Activated CD8-positive, alpha-beta T cell treated with anti-CD3 and anti-CD28 coated beads, Interleukin-2, amount 10 ng/mL, durations not matched to agents 7 days and 5 days (primary cell): ENCODE measurements around the gene KIAA1549. TPM values are rescaled to one million over a fixed set of nuclear protein-coding genes. Genes with fewer than 3 reads are reported as not detected.

Experiments
- ATAC-seq: fragments of 150-1000 bp; cut with Tn5 transposase; one replicate; pipeline ENCODE4 v1.10.0; 2021; ENCODE audit warnings: moderate library complexity
- CTCF ChIA-PET: fragments of 350-600 bp; sonication (Branson Sonifier 250); formaldehyde crosslinking; loops from one replicate; lab custom pipeline; 2021; ENCODE audit warnings: antibody characterized with exemption; lab: Charles Lee
- POLR2A ChIA-PET: fragments of 350-600 bp; sonication (Branson Sonifier 250); formaldehyde crosslinking; loops from one replicate; lab custom pipeline; 2021; ENCODE audit warnings: antibody characterized with exemption; lab: Charles Lee
- DNase-seq: peaks from one replicate; pipeline ENCODE4 v3.0.0-alpha.2; 2020
- H3K27ac Mint-ChIP-seq: one replicate; pipeline ENCODE4 v1.8.0; 2021; ENCODE audit warnings: mild to moderate bottlenecking, mixed read lengths
- H3K27me3 Mint-ChIP-seq: one replicate; pipeline ENCODE4 v1.8.0; 2021; ENCODE audit warnings: low read depth, mixed read lengths
- H3K36me3 Mint-ChIP-seq: one replicate; pipeline ENCODE4 v1.8.0; 2021; ENCODE audit warnings: low read depth, mixed read lengths
- H3K4me1 Mint-ChIP-seq: one replicate; pipeline ENCODE4 v1.8.0; 2021; ENCODE audit warnings: low read depth, mixed read lengths
- H3K4me3 Mint-ChIP-seq: one replicate; pipeline ENCODE4 v1.8.0; 2021; ENCODE audit warnings: mild to moderate bottlenecking, mixed read lengths
- H3K9me3 Mint-ChIP-seq: one replicate; pipeline ENCODE4 v1.8.0; 2022; ENCODE audit warnings: mixed read lengths; ENCODE audit not compliant: insufficient read depth
- total RNA-seq, 2 experiments: library from RNA; stranded (reverse); gene quantifications; one replicate each; pipeline ENCODE4 v1.2.3, GENCODE V29; 2021

KIAA1549 gene
- total RNA-seq, 2 experiments from 2014 or later: 1.2 to 1.5 TPM

GRCh38 chr7:138974103-138974502, 7.1 kb downstream of the KIAA1549 start:
- Mint-ChIP-seq H3K27me3 (peaks cover 24% of the 10 kb centered on the region), H3K9me3 (no peaks in the 10 kb centered on the region), H3K36me3 (no peaks in the 10 kb centered on the region), H3K27ac (no peak overlapping the region), H3K4me3 (no peak overlapping the region), H3K4me1 (no peaks in the 10 kb centered on the region)
- ATAC-seq: no peak
- ChIA-PET POLR2A (interaction anchor here (1.0 kb wide), 1 partner anchor 11 kb away, joined by 3 read pairs; no protein-coding TSS in a partner anchor), CTCF (interaction anchor here (3.3 kb wide), 1 partner anchor 88 kb away, joined by 13 read pairs; no protein-coding TSS in a partner anchor)
- no peak for DNase-seq

- ChIA-PET CTCF (no interaction called here), POLR2A (interaction anchor here (0.6 kb wide), 1 partner anchor 11 kb away, joined by 3 read pairs; no protein-coding TSS in a partner anchor)
- H3K9me3 Mint-ChIP-seq: no peaks in the 10 kb centered on the region
- peak overlapping the region; percentile 28 for H3K27ac Mint-ChIP-seq
- H3K4me1 Mint-ChIP-seq: no peaks in the 10 kb centered on the region
- H3K4me3 Mint-ChIP-seq: no peak overlapping the region
- DNase-seq (no peak), ATAC-seq (no peak)
- no peaks in the 10 kb centered on the region for H3K36me3 Mint-ChIP-seq
- H3K27me3 Mint-ChIP-seq: peaks cover 14% of the 10 kb centered on the region
These were observed 10.2 kb downstream of the KIAA1549 start for GRCh38 chr7:138970952-138971351.

- no peaks in the 10 kb centered on the region for H3K9me3 Mint-ChIP-seq
- H3K27ac Mint-ChIP-seq: peak overlapping the region; percentile 28
- ChIA-PET POLR2A (interaction anchor here (0.6 kb wide), 1 partner anchor 11 kb away, joined by 3 read pairs; no protein-coding TSS in a partner anchor), CTCF (no interaction called here)
- H3K4me1 Mint-ChIP-seq: no peaks in the 10 kb centered on the region
- H3K27me3 Mint-ChIP-seq: peaks cover 14% of the 10 kb centered on the region
- no peaks in the 10 kb centered on the region for H3K36me3 Mint-ChIP-seq
- no peak for ATAC-seq
- no peak for DNase-seq
- H3K4me3 Mint-ChIP-seq: no peak overlapping the region
These were observed 10.7 kb downstream of the KIAA1549 start for GRCh38 chr7:138970446-138970845.

- Mint-ChIP-seq H3K4me3 (no peak overlapping the region), H3K27me3 (peaks cover 12% of the 10 kb centered on the region), H3K9me3 (no peaks in the 10 kb centered on the region), H3K4me1 (peaks cover 9% of the 10 kb centered on the region), H3K27ac (no peak overlapping the region), H3K36me3 (no peaks in the 10 kb centered on the region)
- POLR2A ChIA-PET: no interaction called here
- ATAC-seq (no peak), DNase-seq (no peak)
- CTCF ChIA-PET: no interaction called here
These were observed 14.0 kb downstream of the KIAA1549 start for GRCh38 chr7:138967159-138967558.

GRCh38 chr7:138964624-138965436, 16.4 kb downstream of the KIAA1549 start:
- ATAC-seq: no peak
- CTCF ChIA-PET: no interaction called here
- Mint-ChIP-seq H3K36me3 (no peaks in the 10 kb centered on the region), H3K9me3 (no peaks in the 10 kb centered on the region), H3K4me3 (no peak overlapping the region), H3K4me1 (peaks cover 9% of the 10 kb centered on the region), H3K27me3 (peaks cover 13% of the 10 kb centered on the region), H3K27ac (no peak overlapping the region)
- DNase-seq: no peak
- POLR2A ChIA-PET: no interaction called here

GRCh38 chr7:138963675-138964074, 17.5 kb downstream of the KIAA1549 start:
- Mint-ChIP-seq H3K27ac (no peak overlapping the region), H3K27me3 (peaks cover 13% of the 10 kb centered on the region), H3K9me3 (no peaks in the 10 kb centered on the region), H3K4me1 (peaks cover 9% of the 10 kb centered on the region), H3K4me3 (no peak overlapping the region), H3K36me3 (no peaks in the 10 kb centered on the region)
- ATAC-seq (no peak), DNase-seq (no peak)
- CTCF ChIA-PET: no interaction called here
- POLR2A ChIA-PET: no interaction called here

- peaks cover 9% of the 10 kb centered on the region for H3K4me1 Mint-ChIP-seq
- ChIA-PET POLR2A (no interaction called here), CTCF (interaction anchor here (0.7 kb wide), 1 partner anchor 54 kb away, joined by 3 read pairs; no protein-coding TSS in a partner anchor)
- ATAC-seq: no peak
- no peaks in the 10 kb centered on the region for H3K9me3 Mint-ChIP-seq
- peaks cover 13% of the 10 kb centered on the region for H3K27me3 Mint-ChIP-seq
- no peak overlapping the region for H3K27ac Mint-ChIP-seq
- H3K36me3 Mint-ChIP-seq: no peaks in the 10 kb centered on the region
- no peak for DNase-seq
- H3K4me3 Mint-ChIP-seq: no peak overlapping the region
These were observed 18.5 kb downstream of the KIAA1549 start for GRCh38 chr7:138962561-138963270.

GRCh38 chr7:138961159-138961558, 20.0 kb downstream of the KIAA1549 start:
- ChIA-PET POLR2A (no interaction called here), CTCF (no interaction called here)
- Mint-ChIP-seq H3K36me3 (no peaks in the 10 kb centered on the region), H3K4me1 (peaks cover 9% of the 10 kb centered on the region), H3K27ac (no peak overlapping the region), H3K9me3 (no peaks in the 10 kb centered on the region), H3K4me3 (no peak overlapping the region), H3K27me3 (peaks cover 13% of the 10 kb centered on the region)
- ATAC-seq (no peak), DNase-seq (no peak)

- Mint-ChIP-seq H3K27me3 (peaks cover 9% of the 10 kb centered on the region), H3K27ac (no peak overlapping the region), H3K4me1 (peaks cover 6% of the 10 kb centered on the region), H3K36me3 (no peaks in the 10 kb centered on the region), H3K4me3 (no peak overlapping the region), H3K9me3 (no peaks in the 10 kb centered on the region)
- ATAC-seq (no peak), DNase-seq (no peak)
- CTCF ChIA-PET: no interaction called here
- POLR2A ChIA-PET: no interaction called here
These were observed 22.7 kb downstream of the KIAA1549 start for GRCh38 chr7:138958391-138958956.

GRCh38 chr7:138957753-138958390, 23.3 kb downstream of the KIAA1549 start:
- DNase-seq (no peak), ATAC-seq (no peak)
- no peaks in the 10 kb centered on the region for H3K4me1 Mint-ChIP-seq
- H3K4me3 Mint-ChIP-seq: no peak overlapping the region
- no peaks in the 10 kb centered on the region for H3K9me3 Mint-ChIP-seq
- ChIA-PET CTCF (no interaction called here), POLR2A (no interaction called here)
- H3K27me3 Mint-ChIP-seq: peaks cover 5% of the 10 kb centered on the region
- no peak overlapping the region for H3K27ac Mint-ChIP-seq
- H3K36me3 Mint-ChIP-seq: no peaks in the 10 kb centered on the region

GRCh38 chr7:138957217-138957616, 24.0 kb downstream of the KIAA1549 start:
- Mint-ChIP-seq H3K27ac (no peak overlapping the region), H3K4me1 (no peaks in the 10 kb centered on the region), H3K27me3 (peaks cover 1% of the 10 kb centered on the region), H3K4me3 (no peak overlapping the region), H3K9me3 (no peaks in the 10 kb centered on the region), H3K36me3 (no peaks in the 10 kb centered on the region)
- DNase-seq (no peak), ATAC-seq (no peak)
- ChIA-PET POLR2A (no interaction called here), CTCF (no interaction called here)
